KOPT-K1 (cell line): ENCODE results near the gene GATAD2B.

ENCODE experiments used
- H3K27ac ChIP-seq: fragments of 200-600 bp; sonication (generic); 2 replicates; pipeline ENCODE4 v1.5.1; 2016; ENCODE audit warnings: antibody characterized with exemption, mild to moderate bottlenecking, low read depth, low read length; ENCODE audit not compliant: poor library complexity, severe bottlenecking
- H3K36me3 ChIP-seq: fragments of 200-600 bp; sonication (generic); 2 replicates; pipeline ENCODE4 v1.5.1; 2017; ENCODE audit warnings: antibody characterized with exemption, mild to moderate bottlenecking, low read length, moderate library complexity; ENCODE audit not compliant: insufficient read depth
- H3K9me3 ChIP-seq: fragments of 200-600 bp; sonication (generic); 2 replicates; pipeline ENCODE4 v1.5.1; 2017; ENCODE audit warnings: antibody characterized with exemption, low read length, mild to moderate bottlenecking; ENCODE audit not compliant: insufficient read depth, poor library complexity, severe bottlenecking

Gene GATAD2B

DNA sequence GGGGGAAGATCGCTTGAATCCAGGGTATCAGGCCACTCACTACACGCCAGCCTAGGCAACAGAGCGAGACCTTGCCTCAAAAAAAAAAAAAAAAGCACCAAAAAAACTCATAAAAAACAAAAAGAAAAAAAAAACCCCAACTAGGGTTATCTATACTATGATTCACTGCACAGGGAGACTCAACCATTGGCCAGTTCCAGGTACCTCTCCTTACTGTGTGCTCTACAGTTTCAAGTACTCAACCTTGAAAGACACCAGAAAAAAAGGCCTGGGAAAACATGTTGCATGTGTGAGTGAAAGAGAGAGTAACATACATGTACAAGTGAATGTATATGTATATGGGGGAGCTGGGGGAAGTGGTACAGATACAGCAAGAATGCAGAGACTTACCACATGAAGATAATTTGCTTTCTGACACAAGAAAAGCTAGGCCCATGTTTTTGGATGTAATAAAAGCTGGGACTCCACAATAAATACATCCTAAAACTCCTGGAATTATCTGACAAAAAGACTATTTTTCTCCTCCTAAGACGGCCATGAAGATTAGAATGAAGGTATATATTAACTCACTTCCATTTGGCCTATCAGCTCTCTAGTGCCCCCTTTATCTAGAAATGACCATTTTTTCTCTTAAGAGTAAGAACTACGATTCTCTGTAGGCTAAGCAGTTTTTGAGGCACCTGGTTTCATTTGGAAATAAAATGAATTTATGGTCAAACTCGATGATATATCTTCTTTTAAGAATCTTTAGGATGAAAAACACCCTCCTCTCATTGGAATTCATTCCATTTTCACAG, 95.4 kb downstream of the GATAD2B start:
- no peaks in the 10 kb centered on the region for H3K9me3 ChIP-seq
- H3K36me3 ChIP-seq = peaks cover 67% of the 10 kb centered on the region
- H3K27ac ChIP-seq = no peak overlapping the region

DNA sequence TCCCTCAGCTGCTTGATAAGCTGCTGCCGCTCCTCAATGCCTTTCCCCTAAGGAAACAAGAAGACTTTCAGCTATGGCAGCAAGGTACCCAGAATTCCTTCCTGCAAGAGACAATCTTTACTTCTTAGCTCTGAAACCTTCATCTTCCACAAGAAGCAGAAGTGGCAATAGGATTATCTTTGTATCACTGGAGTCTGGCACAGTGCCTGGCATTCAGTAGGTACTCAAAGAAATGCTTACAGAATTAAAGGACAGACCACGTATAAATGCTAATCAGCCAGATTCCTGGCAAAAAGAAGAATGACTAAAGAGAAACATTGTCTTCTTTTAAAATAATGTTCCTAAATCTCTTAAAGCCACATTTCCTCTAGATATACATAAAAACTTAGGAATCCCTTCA, 103.9 kb downstream of the GATAD2B start:
- no peak overlapping the region for H3K27ac ChIP-seq
- no peaks in the 10 kb centered on the region for H3K9me3 ChIP-seq
- peaks cover 89% of the 10 kb centered on the region for H3K36me3 ChIP-seq

DNA sequence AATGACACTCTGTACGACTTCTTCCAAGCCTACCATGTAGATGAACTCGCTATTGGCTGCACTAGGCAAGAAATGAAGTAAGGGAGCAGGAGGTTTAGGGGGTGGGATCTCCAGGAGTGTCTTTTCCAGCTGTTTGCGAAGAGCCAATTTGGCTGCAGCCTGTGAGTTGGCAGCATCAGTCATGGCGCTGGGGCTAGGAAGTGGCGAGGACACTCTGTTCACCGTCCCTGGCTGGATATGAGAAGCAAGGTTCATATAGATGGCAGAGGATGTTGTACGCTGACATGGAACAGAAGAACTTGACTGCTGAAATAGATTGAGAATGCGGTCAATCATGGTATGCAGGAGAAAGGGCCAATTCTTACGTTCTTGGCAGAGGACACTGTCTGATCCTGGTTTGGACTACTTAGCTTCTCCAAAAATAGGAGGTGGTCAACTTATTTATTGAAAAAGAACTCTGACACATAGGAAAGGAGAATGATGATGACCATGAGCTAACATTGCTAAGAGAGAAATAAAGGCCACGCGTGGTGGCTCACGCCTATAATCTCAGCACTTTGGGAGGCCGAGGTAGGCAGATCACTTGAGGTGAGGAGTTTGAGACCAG, 106.4 kb downstream of the GATAD2B start:
- Histone ChIP-seq H3K27ac (no peak overlapping the region), H3K36me3 (peaks cover 97% of the 10 kb centered on the region), H3K9me3 (no peaks in the 10 kb centered on the region)

DNA sequence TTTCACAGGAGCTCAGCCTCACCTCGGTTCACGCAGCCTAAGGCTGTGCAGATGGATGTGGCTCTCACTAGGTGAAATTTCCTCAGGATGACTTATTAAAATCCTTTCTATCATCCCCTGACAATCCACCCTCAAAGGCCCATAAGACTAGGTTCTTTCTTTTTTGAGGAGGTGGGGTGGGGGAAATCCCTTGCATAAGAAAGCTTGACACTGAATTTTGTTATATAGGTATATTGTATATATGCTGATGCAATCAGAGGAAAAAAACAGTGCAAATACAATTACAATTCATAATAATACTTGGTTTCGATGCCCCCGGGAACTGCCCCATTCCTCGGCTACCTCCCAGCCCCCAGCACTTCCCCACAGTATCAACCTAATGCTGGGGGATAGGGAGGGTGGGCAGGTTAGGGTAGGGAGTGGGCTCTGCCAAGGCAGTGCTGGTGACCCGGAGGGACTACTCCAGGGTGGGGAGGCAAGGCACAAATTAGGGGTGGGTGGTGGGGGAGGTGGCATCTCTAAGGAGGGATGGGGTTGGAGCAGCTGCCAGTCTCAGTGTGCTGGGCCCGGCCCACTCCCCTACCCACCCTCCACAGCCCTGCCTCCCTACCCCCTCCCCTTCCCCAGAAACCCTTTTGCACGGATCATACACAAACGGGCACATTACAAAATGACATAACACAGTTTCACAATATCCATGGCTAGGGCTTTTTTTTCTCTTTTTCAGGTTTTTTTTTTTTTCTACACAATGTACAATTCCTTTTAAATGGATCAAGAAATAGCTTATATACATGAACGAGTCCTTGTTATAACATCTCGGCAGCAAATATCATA, 116.7 kb downstream of the GATAD2B start:
- Histone ChIP-seq H3K9me3 (no peaks in the 10 kb centered on the region), H3K36me3 (peaks cover 47% of the 10 kb centered on the region), H3K27ac (no peak overlapping the region)

DNA sequence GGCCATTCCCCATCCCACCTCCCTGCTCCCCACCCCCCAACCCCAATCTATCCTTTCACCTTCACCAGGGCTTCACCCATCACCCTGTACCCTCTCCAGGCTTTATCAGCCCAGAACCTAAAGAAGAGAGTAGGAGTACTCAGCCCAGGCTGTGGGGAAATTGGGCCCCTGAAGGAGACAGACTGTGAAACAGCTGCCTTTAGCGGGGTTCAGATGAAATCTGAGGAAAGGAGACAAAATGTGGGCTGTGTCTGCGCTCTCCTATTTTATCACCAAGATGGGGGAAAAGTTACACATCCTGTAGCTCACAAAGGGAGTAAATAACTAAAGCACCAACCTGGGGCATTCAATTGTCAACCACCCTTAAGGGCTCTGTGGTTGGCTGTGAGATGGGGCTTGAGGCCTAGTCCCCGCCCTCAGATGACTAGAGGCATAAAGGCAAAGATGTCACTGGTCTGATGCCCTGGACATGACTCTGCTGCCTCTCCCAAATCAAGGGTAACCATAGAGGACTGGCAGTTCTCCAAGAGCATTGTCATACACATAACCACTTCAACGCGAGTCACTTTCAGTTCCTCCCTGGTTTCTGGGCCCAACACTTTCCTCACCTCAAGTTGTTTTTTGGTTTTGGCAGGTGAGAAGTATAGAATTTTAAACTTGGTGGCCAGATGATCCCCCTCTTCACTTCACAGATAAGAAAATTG, 117.6 kb downstream of the GATAD2B start:
- no peaks in the 10 kb centered on the region for H3K9me3 ChIP-seq
- peak overlapping the region; percentile 1 for H3K27ac ChIP-seq
- H3K36me3 ChIP-seq = peaks cover 38% of the 10 kb centered on the region

DNA sequence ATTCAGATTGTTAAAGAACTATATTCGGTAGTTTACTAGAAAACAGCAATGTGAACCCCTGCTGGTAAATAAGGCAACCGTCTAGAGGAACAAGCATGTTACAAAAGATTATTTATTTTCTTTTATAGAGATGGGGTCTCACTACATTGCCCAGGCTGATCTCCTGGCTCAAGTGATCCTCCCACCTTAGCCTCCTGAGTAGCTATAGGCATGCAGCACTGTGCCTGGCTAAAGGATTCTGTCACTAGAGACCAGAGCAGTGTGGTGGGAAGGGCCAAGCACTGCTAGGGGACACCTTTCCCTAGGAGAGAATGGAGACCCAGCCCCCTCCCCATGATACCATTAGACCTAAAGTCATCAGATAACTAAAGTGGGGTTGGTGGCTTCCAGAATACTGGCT, 118.7 kb downstream of the GATAD2B start:
- Histone ChIP-seq H3K27ac (no peak overlapping the region), H3K9me3 (no peaks in the 10 kb centered on the region), H3K36me3 (peaks cover 27% of the 10 kb centered on the region)

DNA sequence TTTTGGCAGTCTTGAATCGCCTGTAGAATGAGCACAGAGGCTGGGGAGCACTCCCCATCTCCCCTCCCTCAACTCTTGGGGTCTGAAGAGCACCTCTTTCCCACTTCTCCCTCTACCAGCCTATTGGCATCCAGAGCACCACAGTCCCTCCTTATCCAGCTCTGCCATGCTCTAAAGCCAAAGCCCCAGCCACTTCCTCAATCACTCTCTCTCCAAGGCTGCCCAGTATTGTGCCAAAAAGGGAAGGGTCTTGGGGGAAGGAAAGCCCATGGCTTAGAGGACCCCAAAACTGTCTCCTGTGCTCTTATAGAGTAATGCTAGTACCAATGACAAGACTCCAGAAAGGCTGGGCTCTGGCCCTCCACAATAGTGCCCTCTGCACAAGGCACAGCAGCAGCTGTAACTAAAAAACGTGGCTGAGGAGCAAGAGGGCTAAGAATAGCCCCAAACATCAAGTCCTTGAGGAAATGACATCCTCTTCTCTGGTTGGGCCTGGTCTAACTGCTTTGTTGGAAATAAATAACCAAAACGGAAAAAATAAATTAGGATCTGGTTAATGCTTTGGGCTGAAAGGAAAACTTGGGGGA, 119.2 kb downstream of the GATAD2B start:
- Histone ChIP-seq H3K9me3 (no peaks in the 10 kb centered on the region), H3K27ac (no peak overlapping the region), H3K36me3 (peaks cover 21% of the 10 kb centered on the region)

DNA sequence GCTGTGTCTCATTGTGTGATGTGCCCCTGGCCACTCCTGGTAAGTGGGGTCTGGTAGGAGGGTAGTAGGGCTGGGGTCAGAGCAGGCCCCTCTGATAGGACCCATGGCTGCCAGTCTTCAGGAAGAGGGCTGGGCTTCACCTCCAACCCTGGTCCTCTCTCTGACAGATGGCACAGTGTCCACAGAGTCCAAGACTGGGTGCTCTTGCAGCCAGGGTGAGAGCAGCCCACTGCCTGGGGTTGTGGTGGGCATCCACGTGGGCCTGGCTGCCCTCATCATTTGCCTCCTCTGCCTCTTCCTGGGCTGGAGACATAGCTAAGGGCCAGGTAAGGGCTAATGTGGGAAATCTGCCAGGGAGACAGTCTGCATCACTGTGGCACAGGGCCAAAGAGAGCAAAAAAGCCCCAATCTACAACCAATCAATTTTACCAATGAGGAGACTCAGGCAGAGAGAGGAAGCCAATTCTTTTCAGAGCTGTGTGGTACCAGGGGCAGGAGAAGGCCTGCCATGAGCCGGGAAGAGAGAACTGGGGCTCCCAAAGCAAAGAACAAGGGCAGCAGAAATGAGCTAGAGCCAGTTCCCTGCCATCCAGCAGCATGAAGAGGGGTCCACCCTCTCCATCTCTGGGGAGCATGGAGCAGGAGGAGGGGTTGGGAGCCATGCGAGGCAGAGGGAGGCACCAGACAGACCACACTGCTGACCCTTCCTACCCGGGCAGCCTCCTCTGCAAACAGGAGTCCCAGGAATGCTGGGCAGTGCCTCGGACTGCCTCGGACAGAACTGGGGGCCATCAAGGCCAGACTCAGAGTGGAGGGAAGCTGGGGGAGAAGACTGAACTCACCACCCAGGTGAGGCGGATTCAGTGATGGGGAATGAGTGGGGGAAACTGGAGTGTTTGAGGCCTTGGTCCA, 120.7 kb downstream of the GATAD2B start:
- no peaks in the 10 kb centered on the region for H3K9me3 ChIP-seq
- H3K27ac ChIP-seq = no peak overlapping the region
- H3K36me3 ChIP-seq = peaks cover 7% of the 10 kb centered on the region

DNA sequence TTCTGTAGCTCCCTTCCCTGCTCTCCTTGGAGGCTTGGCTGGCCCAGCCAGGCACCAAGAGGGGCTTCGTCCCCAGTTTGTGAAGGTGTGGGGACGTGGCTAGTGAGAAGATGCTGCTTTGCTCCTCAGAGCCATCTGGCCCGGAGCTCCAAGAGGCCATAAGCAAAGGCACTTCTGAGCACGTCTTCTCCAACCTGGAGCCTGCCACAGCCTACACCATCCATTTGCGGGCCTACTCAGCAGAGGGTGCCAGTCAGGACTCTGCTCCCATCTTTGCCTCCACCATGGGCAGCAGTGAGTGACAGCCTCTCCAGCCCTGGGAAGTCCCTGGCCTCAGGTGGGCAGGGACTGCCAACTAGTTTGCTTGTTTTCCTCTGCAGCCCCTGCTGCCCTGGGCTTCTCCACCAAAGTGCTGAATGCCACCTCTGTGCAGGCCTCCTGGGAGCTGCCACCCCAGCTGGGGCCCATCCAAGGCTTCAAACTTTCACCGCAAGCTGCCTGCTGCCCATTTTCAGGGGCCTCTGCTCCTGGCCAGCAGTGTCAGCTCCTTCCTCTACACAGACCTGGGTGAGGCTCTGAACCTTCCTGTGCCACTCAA, 121.6 kb downstream of the GATAD2B start:
- Histone ChIP-seq H3K27ac (no peak overlapping the region), H3K36me3 (no peaks in the 10 kb centered on the region; the same call in 1 of the 2 replicates), H3K9me3 (no peaks in the 10 kb centered on the region)

DNA sequence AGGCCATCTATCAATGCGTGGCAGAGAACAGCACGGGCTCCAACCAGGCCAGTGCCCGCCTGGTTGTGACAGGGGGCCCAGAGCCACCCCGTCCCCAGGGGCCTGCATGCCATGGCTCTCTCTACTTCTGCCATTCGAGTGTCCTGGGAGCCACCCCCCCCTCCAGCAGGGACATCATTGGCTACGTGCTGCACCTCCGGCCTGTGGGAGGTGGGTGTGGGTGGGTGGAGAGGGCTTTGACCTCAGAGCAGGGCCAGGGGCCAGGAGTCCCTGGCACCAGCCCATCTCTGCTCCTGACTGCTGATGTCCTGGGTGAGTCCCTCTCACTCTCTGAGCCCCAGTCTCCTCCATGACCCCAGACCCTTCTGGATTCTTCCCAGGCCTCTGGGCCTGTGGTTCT, 122.3 kb downstream of the GATAD2B start:
- Histone ChIP-seq H3K9me3 (no peaks in the 10 kb centered on the region), H3K27ac (no peak overlapping the region), H3K36me3 (no peaks in the 10 kb centered on the region; the same call in 1 of the 2 replicates)

DNA sequence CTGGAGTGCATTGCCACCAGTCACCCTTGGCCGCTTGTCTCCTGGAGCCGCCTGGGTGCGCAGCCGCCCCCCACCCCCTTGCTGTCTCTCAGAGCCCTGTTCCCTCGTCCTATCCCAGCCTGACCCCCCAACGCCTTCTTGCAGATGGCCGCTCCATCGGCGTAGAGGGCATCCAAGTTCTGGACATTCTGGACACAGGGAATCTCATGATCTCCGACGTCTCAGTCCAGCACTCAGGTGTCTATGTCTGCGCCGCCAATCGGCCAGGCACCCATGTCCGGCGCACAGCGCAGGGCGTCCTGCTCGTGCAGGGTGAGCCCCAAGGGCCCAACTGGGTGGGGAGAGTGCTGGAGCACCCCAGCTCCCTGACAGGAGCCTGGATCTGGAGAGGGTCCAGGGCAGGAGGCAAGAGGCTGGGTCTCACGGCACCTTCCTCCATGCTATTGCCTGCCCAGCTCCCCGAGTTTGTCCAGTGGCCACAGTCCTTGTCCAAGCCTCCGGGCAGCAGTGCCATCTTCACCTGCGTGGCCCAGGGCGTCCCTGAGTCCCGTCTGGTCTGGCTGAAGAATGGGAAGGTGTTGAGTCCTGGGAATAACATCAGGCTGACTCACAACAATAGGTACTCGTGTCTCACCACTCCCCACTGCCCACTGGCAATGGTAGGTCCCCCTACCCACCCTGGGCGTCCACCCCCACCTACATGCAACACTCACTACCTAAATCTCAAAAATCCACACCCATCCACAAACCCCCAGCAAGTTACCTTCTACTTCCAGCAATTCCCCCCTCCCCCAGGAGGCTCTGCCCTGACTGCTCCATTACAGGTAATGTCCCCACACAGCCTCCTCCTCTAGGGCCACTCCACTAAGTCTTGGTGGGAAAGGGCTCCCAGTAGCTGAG, 123.0 kb downstream of the GATAD2B start:
- no peaks in the 10 kb centered on the region; the same call in 1 of the 2 replicates for H3K36me3 ChIP-seq
- no peak overlapping the region for H3K27ac ChIP-seq
- no peaks in the 10 kb centered on the region for H3K9me3 ChIP-seq

DNA sequence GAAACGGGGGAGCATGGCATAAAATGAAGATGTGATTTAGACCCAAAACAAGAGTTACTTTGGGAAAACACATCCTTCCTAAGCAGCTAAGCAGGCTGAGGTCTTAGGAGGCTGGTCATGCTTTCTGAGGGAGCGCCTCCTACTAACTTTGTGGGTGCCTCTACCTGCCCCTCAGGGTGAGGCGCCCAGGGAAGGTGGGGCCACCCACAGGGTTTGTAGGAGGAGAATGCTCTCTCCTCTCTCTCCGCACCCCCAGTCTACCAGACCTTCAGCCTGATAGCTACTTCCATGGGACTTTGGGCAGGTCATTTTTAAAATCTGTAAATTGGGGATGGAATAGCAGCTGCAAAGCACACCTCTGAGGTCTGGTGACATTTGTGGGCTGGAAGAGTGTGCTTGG, 123.8 kb downstream of the GATAD2B start:
- H3K9me3 ChIP-seq = no peaks in the 10 kb centered on the region
- no peak overlapping the region for H3K27ac ChIP-seq

DNA sequence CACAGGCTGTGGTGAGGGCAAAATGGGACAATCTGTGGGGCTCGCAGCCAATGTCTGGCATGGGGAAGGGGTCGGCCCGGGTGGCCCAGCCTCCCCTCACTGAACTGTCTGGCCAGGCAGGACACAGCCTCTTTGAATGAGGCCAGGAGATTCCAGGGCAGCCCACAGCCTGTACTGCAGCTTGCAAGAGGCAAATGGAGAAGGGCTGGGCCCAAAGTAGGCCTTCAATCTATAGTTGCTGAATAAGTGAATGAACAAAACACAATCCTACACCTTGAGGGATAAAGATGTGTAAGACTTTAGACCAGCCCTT, 124.3 kb downstream of the GATAD2B start:
- Histone ChIP-seq H3K9me3 (no peaks in the 10 kb centered on the region), H3K36me3 (no peaks in the 10 kb centered on the region; the same call in 1 of the 2 replicates), H3K27ac (no peak overlapping the region)

More for the DNA sequence above, 123.8 kb downstream of the GATAD2B start:
- H3K36me3 ChIP-seq = no peaks in the 10 kb centered on the region; the same call in 1 of the 2 replicates
